Stimulated activated CD4-positive, alpha-beta T cell treated with anti-CD3 and anti-CD28 coated beads, Interleukin-4, amount 100 ng/mL, for 48 hours (primary cell): ENCODE results near the gene KSR2.
"Not testable (repeated sequence)": the region's sequence is repeated elsewhere in the genome, so short reads cannot be mapped to it uniquely, and the experiment has no call there.

ENCODE experiments used
- DNase-seq, 2 donors: peaks; one replicate each; pipeline ENCODE4 v3.0.0-alpha.2; 2020; ENCODE audit warnings: low read depth in 2 of 2

KSR2 gene

DNA sequence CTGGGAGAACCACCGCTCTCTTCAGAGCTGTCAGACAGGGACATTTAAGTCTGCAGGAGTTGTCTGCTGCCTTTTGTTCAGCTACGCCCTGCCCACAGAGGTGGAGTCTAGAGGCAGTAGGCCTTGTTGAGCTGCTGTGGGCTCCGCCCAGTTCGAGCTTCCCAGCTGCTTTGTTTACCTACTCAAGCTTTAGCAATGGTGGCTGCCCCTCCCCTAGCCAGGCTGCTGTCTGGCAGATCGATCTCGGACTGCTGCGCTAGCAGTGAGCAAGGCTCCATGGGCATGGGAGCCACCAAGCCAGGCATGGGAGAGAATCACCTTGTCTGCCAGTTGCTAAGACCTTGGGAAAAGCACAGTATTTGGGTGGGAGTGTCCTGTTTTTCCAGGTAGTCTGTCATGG lies 340.1 kb downstream of the KSR2 start:
- not testable (repeated sequence) for DNase-seq

- no peak for DNase-seq
Measured at GRCh38 chr12:117622741-117623140, 346.0 kb downstream of the KSR2 start.

DNA sequence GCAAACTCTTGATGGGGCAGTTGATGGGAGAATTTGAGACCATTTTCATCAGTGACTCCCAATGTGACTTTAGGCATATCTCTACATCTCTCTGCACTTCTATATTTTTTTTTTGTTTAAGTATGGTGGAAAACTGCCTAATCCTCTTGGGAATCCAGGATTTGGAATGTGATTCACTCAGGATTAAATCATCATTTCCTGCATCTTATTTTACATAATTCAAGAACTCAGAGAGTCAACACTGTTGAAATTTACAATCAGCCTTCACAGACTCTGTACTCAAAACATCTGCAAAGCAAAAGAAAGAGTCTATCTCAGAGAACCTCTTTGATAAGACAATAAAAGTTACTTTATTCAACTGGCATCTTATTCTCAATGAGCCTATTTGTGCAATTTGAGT lies 346.7 kb downstream of the KSR2 start:
- DNase-seq, result no peak

GRCh38 chr12:117607778-117608177 lies 361.0 kb downstream of the KSR2 start:
- DNase-seq, result no peak

DNA sequence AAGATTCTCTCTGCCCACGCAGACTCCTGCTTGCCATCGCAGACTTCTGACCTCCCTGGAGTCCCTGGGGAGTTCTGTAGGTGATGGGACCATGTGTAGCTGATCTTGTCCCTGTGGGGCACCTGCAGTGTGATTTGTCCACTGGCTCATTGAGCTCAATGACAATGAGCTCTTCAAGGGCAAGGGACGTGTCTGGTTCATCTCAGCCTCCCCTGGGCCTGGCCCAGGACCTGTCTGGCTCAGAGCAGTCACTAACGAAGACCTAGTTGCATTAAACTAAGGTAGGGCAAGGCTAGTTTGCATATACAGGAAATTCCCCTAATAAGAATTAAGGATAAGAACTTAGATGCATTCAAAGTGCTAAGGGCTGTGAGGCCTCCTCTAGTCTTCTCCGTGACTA lies 361.8 kb downstream of the KSR2 start:
- DNase-seq, result no peak

DNA sequence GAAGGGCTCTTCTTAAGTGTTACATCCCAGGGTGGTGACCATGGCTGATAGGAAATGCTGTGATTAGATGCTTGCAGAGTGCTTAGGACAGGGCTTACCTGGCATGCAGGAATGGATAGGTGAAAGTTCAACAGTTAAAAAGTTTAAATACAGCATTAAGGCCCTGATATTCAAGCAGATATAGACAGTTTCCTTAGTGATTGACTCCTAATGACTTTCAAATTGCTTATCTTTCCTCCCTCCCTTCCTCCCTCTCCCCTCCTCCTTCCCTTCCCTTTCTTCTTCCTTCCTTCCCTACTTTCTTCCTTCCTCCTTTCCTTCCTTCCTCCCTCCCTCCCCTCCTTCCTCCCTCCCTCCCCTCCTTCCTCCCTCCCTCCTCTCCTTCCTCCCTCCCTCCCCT lies 362.8 kb downstream of the KSR2 start:
- DNase-seq, result no peak

DNA sequence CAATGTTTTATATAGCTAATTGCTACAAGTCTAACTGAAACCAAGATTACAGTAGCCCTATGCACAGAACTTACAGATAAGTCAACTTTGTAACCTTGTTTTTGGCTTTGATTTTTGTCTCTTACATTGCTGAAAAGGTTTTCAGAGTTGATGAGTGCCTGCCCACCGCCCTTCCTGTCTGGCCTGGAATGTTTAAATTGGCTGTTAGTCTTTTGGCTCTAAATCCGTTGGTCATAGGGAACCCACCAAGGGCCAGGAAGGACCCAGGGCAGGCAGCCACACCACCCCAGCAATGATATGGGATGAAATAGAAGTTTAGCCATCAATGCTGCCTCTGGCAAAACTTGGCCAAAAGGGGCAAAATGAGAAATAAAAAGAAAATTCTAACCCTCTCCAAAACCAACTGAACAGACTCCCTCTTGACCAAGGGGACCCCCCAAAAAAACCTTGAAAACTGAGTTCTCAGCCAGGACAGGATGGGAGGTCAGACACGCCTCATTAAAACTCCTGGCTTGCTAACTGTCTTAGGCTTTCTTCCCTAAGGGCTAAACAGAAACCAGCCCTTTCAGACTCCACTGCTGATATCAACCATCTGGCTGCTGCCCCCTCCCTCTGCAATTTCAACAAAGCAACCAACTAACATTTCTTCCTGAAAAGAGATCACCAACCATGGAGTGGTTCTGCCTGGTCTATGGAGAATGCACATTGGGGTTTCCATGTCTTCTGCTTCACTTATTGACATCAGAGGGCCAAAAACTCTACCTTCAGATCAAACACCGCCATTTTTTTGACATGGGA lies 365.3 kb downstream of the KSR2 start:
- no peak for DNase-seq

GRCh38 chr12:117599849-117600248 lies 368.9 kb downstream of the KSR2 start:
- no peak for DNase-seq

GRCh38 chr12:117596968-117597367 lies 371.8 kb downstream of the KSR2 start:
- no peak for DNase-seq

DNA sequence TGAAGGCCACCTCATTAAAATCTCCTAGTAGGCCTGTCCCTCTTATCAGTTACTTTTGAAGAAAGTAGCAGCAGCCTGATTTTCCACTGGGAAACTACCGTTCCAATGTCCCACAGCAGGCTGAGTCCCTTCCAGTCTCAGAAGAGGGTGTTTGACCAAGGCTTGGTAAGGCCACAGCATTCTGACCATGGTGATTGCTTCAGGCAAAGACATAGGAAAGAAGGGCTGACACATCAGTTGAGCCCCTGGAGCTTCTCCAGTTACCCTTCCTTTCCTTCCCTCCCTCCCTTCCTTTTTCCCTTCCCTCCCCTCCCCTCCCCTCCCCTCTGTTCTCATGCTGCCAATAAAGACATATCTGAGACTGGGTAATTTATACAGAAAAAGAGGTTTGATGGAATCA lies 373.0 kb downstream of the KSR2 start:
- no peak for DNase-seq

DNA sequence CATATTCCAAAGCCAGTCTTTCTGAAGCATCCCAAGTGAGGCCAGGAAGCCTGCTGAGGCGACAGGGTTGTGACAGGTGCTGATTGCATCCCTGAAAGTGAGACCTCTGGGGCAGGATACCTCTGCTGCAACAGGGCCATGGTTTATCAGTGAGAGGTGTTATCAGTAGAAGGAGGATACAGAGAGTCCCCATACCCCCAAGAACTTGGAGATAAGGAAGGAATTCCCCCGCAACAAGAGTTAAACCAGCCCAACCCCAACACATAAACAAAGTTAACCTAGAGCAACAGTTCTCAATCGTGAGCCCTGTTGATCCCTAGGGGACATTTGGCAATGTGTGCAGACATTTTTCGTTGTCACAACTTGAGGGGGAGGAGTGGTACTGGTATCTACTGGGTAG lies 374.3 kb downstream of the KSR2 start:
- no peak for DNase-seq

DNA sequence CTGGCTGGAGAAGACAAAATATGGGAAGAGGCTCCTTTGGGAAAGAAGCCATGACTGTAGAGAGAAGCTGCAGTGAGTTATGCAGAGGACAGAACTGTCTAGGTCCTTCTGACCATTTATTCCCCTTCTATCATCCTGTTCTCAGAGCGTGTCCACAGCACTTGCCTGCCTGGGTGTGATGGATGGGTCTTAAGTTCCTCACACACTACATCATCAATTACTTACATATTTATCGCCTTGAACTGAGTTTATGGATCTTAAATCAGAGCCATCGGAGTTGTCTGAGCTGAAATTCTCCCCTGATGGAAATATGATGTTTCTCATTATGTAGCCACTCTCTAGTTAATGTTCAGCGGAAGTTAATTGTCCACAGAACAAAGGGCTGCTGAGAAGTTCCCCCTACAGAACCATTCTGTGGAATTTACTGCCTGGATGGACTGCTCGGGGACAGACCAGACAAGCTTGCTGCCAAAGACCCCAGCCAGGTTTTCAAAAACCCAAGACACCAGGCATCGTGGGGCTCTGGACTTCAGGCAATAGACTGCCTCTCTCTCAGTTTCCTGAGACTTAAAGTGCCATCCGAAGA lies 374.9 kb downstream of the KSR2 start:
- no peak for DNase-seq

DNA sequence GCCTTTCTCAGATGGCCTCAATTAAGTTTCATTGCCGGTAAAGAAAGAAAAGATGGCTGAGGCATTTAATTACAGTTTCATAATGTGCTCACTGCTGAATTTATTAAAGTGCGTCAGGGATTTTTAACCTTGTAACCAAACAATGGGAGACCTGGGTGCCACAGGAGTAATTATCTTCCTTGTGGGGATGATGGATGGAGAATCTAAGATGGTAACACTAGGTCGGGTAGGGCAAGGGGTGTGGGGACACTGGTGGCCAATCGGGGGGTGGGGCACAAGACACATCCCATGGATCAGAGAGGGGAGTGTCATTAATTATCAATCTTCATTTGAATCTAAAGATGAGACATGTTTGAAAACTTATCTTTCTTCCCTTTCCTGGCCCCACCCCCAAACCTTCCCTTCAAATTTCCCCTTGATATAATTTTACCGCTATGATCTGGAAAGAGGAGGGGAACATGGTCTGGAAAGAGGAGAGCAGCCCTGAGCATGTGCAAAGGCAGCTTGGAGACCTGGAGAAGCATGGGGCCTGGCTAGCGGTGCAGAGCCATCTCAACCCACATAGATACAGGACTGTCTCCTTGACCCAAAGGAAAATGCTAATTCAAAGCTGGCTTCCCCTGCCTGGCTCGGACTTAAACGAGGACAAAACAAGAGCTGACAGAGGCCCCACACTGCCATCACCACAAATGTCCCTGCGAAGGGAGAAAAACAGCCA lies 376.0 kb downstream of the KSR2 start:
- DNase-seq, result no peak

DNA sequence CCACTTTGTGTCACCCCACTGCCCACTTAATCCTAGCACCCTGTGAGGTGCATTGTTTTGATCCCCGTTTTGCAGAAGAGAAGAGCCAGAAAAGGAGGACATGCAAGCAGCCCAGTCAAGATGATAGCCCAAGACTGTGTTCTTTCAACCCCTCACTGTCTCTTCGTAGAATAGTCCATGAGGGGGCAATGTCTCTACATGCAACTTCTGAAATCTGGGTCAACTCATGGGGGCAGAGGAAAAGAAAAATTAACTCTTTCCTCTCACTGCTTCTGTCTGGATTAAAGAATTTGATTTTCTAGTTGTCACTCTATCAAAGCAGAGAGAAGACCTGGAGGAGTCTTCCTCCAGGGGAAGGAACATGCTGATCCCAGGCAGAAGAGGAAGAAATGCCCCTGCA lies 377.8 kb downstream of the KSR2 start:
- DNase-seq, result no peak

GRCh38 chr12:117590386-117590785 lies 378.4 kb downstream of the KSR2 start:
- DNase-seq, result no peak

DNA sequence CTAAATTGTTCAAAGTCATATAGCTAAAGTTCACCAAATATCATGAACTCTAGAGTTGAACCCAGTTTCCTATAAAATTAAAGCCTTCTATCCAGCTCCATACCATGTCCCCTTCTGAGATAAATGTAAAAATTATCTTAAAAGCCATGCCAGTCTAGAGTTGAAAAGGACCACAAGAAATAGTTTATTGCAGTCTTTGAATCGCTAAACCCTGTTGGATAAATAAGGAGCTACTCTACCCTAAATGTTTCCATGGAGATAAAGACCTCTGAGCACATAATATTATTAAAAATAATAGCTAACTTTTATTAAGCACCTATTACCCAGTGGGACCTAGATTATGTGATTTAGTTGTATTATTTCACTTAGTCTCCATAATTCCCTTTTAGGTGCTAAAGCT lies 379.8 kb downstream of the KSR2 start:
- no peak for DNase-seq

DNA sequence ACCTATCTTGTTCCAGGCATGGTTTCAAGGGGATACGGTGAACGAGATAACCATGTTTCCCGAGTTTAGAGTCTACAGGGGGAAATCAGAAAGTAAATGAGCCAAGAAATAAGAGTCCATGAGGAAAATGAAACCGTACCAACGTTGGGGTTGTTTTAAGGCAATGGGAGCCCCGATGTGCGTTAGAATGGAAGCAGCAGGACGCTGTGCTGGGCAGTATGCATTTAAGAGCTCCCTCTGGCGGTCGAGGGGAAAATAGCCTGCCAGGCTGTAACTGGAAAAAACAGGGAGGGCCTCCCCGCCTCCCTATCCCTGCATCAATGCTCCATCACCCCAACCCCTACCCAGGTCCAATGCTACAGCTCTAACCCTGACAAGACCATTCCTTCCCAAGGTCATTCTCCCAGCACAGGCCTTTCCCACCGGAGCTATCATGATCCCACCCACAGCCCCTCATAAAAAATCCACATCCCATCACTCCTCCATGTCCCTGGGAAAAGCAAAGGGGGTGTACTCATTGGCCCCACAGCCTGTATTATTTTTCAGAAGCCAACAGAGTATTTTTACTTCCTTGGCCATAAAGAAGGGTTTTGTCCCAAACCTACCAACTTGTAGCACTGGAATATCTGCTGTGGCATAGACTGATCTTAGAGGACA lies 381.0 kb downstream of the KSR2 start:
- peak; percentile 29 to 38 for DNase-seq

DNA sequence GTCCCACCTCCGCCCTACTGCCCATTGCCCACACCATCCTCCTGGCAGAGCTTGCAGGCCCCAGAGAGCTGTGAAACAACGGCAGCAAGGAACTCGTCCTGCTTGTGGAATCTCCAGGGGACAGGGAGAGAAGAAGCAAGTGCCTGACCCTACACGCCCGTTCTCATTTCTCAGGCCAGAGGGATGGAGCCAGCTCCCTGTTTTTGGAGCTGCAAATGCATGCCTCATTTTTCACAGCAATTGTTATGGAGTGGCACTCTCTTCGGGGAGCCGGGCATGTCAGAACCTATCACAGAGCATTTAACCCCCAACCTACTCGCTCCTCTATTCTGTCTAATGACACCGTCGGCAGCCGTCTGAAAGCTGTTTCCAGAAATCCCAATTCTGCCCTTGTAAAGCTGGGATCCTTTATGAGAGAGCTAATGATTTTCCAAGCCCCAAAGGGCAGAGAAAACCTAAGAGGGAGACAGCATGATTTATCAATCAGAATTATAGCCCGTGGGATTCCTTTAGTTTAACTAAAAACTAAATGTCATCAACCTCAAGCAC lies 385.0 kb downstream of the KSR2 start:
- DNase-seq, result no peak

GRCh38 chr12:117583092-117583491 lies 385.7 kb downstream of the KSR2 start:
- no peak for DNase-seq

DNA sequence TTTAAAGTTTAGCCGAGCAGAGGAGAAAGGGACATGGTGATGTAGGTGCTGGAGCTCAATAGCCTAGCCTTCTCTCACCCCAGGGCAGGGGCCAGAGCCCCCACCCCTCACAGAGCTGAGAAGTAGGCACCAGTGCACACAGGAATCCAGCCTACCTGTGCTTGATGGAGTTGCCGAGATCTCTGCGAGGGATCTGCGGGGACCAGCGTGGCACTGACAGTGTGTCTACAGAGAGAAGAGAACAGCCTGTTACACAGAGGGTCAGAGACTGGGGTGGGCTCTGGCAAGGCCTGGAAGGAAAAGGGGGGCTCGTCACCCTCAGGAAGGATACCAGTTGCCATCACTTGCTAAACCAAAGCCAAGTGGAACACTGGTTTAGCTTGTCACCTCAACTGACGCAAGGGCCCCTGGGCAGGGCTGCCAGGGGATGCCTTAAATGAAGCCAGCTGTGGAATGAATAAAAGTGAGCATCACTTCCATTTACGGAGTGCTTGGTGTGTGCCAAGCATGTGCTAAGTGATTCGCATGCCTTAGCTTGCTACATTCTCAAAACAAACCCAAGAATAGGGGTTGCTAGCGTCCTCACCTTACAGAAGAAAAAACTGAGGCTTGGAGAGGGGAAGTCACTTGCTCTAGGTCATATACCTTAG lies 386.5 kb downstream of the KSR2 start:
- DNase-seq, result no peak

DNA sequence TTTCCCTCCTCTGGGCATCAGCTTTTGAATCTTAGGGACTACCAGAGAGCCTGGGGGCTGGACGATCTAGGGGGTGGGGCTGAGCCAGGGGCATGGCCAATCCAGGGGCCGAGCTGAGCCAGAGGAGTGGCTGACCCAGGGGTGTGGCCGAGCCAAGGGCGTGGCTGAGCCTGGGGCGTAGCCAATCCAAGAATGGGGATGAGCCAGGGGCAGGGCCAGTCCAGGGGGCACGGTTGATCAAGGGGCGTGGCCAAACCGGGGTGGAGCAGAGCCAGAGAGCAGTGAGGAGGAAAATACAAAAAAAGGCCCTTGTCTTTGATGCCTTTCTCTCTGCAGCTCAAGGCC lies 388.1 kb downstream of the KSR2 start:
- no peak for DNase-seq
